Fibroblast of skin of left quadriceps (primary cell): ENCODE data around the gene DDX46.
"Not testable (repeated sequence)": the region's sequence is repeated elsewhere in the genome, so short reads cannot be mapped to it uniquely, and the experiment has no call there.

Source experiments
- DNase-seq, 2 experiments: peaks; one replicate each; pipeline ENCODE4 v3.0.0-alpha.2; 2013; ENCODE audit warnings: low read depth in 2 of 2

Gene DDX46, protein sequence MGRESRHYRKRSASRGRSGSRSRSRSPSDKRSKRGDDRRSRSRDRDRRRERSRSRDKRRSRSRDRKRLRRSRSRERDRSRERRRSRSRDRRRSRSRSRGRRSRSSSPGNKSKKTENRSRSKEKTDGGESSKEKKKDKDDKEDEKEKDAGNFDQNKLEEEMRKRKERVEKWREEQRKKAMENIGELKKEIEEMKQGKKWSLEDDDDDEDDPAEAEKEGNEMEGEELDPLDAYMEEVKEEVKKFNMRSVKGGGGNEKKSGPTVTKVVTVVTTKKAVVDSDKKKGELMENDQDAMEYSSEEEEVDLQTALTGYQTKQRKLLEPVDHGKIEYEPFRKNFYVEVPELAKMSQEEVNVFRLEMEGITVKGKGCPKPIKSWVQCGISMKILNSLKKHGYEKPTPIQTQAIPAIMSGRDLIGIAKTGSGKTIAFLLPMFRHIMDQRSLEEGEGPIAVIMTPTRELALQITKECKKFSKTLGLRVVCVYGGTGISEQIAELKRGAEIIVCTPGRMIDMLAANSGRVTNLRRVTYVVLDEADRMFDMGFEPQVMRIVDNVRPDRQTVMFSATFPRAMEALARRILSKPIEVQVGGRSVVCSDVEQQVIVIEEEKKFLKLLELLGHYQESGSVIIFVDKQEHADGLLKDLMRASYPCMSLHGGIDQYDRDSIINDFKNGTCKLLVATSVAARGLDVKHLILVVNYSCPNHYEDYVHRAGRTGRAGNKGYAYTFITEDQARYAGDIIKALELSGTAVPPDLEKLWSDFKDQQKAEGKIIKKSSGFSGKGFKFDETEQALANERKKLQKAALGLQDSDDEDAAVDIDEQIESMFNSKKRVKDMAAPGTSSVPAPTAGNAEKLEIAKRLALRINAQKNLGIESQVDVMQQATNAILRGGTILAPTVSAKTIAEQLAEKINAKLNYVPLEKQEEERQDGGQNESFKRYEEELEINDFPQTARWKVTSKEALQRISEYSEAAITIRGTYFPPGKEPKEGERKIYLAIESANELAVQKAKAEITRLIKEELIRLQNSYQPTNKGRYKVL

DNA sequence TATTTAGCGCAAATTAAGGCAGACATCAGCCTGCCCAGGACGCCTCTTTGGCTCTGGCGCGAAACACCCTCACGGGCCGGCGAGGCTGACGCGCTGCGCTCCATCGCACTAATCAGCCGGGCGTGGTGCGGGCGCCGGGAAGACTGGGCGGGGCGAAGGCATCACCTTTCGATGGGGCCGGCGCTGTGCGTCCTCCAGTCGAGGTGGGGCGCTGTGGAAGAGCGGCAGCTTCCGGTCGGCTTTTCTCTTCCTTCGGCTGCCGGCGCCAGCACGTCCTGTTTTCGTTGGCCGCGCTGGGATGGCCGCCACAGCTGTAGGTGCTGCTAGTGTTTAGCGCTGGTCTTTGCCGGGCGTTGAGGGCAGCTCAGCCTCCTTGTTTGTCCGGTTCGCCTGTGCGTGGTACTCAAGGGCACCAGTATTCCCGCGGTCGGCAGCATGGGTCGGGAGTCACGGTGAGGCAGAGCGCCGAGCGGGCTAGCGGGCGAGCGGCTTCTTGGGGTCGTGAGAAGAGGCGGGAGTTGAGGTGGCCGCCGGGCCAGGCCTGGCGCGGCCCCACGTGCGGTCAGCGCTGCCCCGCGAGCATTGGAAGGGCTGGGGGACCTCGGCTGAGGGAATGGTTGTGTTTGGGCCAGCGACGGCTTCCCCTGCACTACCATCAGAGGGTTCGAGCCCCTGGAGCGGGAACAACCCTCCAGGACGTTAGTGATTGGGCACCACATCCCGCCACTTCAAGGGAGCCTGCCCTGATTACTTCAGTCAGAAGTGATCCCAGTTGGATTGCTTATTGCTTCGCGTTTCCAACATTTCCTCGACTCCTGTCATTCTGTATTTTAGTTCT lies at the start of gene DDX46:
DDX46 (plus strand) TSS at position 276 of the 838 bp plus-strand sequence; CDS start at position 436, 160 bp downstream.
- peak; percentile 76 to 80 for DNase-seq

DNA sequence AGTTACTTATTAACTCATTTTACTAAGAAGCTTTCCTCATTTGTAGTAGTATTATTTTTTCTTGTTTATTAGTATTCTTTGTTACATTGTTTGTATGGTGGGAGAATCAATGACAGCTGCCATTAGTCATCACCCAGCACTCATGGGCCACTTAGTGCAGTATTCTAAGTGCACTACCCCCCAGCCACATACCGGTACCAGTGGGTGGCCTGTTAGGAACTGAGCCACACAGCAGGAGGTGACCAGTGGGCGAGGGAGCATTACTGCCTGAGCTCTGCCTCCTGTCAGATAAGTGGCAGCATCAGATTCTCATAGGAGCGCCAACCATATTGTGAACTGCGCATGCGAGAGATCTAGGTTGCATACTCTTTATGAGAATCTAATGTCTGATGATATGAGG lies 44.5 kb upstream of the DDX46 start:
- DNase-seq, result no peak

DNA sequence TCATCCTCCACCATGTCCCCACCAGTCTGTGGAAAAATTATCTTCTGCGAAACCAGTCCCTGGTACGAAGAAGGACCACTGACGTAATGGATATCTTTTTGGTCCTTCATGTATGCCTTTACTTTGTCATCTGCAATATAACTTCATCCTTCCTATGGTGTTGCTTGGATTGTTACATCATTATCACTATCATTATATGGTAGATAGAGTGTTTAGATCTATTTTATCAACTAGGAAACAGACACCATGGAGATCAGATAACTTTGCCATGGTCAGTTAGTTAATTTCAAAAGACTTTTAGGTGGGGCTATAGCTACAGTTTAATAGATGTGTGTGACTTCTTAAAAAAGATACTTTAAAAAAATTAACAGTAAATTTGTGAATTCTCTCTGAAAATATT lies 44.0 kb upstream of the DDX46 start:
- no peak for DNase-seq

DNA sequence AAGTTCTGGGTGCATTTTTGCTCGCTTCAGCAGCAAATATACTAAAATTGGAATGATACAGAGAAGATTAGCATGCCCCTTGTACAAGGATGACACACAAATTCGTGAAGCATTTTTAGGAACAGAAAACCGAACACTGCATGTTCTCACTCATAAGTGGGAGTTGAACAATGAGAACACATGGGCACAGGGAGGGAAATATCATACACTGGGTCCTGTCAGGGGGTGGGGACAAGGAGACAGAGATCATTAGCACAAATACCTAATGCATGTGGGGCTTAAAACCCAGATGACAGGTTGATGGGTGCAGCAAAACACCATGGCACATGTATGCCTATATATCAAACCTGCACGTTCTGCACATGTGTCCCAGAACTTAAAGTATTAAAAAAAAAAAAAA lies 43.1 kb upstream of the DDX46 start:
- not testable (repeated sequence) for DNase-seq

DNA sequence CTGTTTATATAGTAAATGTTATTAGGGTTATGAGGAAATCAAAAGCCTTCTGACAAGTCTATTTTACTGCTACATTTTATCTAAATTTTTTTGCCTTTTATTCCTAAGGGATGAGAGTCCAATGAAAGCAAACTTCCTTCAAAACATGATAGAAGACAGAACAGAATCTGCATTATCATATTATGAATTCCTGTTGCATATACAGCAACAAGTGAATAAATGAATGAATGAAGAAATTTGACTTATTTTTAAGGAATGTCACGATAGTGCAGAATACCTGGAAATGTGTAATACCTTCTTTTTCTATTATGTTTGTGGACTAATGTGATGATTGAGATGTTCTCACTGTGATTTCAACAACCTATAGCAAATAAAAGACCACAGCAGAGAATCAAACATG lies 33.7 kb upstream of the DDX46 start:
- DNase-seq, result no peak

DNA sequence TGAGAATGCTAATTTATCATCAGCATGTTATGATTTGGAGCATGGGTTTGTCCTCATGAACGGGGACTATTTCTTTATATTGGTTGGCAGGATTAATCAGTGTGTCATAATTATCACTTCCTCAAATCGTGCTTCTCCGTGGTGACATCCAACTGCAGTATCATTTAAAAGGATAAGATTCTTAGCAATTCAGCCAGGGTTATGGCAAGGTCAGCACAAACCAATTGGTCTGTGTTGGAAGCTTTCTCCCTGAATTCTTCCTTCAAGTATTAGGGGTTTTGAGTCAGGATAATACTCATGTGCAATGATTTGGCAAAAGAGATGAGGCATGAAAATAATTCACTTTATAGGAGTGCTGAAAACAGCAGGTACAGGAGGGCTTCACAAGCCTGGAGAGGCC lies 25.8 kb upstream of the DDX46 start:
- DNase-seq, result no peak

DNA sequence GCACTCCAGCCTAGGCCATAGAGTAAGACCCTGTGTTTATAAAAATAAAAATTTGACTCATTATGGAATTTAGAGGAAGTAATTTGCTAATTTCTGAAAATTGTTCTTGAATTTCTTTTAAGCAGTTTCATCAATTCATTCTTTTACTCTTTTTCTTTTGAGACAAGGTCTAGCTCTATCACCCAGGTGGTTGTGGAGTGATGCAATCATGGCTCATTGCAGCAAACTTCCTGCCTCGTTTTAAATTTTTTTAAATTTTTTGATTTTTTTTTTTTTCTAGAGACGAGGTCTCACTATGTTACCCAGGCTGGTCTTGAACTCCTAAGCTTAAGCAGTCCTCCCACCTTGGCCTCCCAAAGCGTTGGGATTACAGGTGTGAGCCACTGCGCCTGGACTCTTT lies 23.3 kb upstream of the DDX46 start:
- no peak for DNase-seq

DNA sequence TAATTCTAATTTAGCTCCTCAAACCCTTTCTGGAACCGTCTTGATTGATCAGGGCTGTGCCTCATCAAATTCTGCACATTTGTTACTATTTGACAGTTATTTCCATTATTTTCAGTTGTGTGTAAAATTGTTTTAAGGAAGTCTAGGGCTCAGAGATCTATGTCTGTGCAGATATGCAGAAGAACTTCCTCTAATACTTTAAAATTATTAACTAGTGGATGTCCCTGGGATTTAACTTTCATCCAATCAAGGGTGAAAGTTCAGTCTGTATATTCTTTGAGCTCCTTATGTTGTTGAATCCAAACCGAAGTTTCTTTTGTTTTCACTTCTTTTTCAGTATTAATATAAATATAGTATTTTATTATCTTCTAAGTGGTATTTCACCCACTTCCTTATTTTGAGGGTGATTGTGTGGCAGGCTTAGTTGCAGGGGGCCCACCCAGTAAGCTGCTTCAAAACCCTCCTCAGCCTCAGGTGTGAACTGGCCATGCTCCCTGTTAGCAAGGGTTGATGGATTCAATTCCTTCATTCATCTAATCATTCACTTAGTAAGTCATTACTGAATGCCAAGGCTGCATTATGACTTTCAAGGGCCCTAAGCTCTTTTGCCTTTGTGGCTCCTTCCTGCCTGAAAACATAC lies 22.3 kb upstream of the DDX46 start:
- DNase-seq, result no peak

DNA sequence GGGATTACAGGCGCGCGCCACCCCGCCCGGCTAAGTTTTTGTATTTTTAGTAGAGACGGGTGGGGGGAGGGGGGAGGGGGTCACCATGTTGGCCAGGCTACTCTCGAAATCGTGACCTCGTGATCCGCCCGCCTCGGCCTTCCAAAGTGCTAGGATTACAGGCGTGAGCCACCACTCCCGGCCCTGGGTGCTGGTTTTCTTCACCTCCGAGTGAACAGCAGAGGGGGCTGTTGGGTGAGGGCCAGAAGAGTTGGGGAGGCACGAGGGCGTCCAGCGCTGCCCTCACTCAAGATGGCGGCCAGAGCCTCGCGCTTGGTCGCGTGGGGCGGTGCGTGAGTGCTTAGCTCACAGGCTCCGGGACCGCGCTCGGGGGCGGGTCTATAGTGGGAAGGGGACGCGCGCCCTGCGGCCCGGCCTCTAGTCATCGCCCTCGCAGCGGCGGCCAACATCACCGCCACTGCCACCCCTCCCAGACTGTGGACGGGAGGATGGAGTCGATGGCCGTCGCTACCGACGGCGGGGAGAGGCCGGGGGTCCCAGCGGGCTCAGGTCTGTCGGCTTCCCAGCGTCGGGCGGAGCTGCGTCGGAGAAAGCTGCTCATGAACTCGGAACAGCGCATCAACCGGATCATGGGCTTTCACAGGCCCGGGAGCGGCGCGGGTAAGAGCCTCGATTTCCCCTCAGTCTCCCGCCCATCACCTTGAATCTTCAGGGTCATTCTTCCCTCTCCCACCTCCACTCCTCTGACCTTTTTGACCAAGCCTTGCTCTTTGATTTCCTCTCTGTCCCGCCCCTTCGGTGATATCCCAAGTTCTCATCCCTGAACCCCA lies 20.2 kb upstream of the DDX46 start, which contains the start of gene CAMLG:
CAMLG (plus strand) TSS at position 416 of the 830 bp plus-strand sequence; CDS start at position 489, 73 bp downstream.
- peak; percentile 94 to 95 for DNase-seq

DNA sequence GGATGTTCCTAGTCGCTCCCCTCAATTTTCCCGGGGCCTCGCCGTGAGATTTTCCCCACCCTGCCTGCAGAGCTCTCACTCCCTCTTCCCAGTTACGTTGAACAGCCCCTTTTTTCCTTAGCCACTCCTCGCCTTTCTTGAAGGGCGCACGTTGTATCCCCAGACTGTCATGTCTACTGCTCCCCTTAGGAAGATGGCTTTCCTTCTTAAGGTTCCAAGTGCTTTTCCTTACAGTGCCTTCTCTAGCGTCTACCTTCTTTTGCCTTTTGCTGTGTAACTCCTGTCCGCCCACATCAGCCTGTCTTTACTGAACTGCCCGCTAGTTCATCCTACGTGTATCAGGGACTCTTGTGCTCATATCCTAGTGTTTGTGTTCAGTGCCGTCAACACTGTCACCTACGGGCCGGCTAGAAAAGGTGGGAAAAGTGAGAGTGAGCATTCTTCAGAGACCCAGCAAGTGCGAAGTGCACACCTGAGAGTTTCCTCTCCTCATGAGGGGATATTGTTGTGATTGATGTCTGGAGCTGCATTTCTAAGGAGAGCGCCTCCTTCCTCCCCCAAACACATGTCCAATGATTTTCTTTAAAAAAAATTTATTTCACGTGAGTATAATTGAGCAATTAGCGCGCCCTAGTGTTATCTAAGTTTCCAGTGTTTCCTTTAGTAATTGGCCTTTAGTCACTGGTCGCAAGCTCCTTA lies 19.5 kb upstream of the DDX46 start:
- DNase-seq, result no peak

DNA sequence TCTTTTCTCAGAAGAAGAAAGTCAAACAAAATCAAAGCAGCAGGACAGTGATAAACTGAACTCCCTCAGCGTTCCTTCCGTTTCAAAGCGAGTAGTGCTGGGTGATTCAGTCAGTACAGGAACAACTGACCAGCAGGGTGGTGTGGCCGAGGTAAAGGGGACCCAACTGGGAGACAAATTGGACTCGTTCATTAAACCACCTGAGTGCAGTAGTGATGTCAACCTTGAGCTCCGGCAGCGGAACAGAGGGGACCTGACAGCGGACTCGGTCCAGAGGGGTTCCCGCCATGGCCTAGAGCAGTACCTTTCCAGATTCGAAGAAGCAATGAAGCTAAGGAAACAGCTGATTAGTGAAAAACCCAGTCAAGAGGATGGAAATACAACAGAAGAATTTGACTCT lies 17.5 kb upstream of the DDX46 start:
- DNase-seq, result no peak

DNA sequence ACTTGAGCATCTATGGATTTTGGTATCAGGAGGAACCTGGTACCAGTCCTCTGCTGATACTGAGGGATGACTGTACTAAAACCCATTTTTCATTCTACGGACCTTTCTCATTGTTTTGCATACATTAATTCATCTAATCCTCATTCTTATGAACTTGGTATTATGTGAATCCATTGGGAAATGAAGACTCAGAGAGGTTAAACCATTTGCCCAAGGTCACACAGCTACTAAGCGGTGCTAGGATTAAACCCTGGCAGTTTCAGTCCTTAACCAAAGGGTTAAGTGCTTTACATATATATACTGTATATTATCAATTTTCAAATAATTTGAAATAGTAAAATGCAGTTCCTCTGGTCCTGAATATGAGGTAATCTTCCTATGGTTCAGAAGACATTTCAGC lies 16.4 kb upstream of the DDX46 start:
- DNase-seq, result no peak

DNA sequence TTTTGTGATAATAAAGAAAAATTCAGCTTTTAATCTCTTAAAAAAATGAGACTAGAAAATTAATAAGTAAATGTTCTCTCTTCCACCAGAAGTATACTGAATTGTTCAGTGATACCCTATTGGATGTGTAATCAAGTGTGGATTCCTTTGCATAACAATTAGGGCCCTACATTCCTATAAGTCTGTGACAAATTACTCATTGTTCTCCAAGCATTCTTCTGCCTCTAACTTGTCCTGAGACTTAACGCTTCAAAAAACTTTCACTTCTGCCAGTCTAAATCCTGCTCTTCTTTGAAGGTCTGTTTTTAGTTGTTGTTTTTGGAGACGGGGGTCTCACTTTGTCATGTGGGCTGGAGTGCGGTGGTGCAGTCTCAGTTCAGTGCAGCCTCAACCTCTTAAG lies 9.2 kb upstream of the DDX46 start:
- no peak for DNase-seq

DNA sequence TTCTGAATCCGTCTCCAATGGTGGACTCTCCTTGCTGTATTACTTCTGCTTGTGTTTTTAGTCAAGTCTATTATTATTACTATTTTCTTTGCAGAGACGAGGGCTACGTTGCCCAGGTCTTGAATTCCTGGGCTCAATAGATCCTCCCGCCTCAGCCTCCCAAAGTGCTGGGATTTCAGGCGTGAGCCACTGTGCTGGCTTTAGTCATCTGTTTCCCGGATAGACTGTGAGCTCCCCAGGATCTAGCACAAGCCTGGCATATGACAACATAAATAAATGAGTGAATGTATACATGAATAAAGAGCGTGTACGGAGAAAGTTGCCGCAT lies 439 bp upstream of the DDX46 start:
- no peak for DNase-seq

DNA sequence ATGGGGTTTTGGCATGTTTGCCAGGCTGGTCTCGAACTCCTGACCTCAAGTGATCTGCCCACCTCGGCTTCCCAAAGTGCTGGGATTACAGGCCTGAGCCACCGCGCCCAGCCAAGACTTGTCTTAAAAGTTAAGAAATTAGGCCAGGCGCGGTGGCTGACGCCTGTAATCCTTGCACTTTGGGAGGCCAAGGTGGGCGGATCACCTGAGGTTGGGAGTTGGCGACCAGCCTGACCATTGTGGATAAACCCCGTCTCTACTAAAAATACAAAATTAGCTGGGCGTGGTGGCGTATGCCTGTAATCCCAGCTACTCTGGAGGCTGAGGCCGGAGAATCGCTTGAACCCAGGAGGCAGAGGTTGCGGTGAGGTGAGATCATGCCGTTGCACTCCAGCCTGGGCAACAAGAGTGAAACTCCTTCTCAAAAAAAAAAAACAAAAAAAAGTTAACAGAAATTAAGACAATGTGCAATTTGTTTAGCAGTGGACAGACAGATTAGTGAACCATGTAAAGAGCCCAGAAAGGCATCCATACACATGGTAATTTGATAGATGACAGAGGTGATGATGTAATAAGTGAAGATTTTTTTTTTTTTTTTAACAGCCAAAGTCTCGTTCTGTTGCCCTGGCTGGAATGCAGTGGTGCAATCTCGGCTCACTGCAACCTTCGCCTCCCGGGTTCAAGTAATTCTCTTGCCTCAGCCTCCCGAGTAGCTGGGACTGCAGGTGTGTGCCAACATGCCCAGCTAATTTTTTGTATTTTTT lies 9.1 kb downstream of the DDX46 start:
- DNase-seq, result not testable (repeated sequence)

DNA sequence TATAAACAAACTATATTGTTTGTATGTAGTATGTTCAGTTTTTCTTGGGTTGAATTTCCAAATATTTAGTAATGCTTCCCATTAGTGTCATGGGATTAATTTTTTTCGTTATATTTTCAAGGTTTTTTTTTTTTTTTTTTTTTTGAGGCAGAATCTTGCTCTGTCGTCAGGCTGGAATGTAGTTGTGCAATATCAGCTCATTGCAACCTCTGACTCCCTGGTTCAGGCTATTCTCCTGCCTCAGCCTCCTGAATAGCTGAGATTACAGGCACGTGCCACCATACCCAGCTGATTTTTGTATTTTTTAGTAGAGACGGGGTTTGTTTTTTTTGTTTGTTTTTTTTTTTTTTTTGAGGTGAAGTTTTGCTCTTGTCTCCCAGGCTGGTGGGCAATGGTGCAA lies 10.6 kb downstream of the DDX46 start:
- DNase-seq, result peak; percentile 17 to 22

DNA sequence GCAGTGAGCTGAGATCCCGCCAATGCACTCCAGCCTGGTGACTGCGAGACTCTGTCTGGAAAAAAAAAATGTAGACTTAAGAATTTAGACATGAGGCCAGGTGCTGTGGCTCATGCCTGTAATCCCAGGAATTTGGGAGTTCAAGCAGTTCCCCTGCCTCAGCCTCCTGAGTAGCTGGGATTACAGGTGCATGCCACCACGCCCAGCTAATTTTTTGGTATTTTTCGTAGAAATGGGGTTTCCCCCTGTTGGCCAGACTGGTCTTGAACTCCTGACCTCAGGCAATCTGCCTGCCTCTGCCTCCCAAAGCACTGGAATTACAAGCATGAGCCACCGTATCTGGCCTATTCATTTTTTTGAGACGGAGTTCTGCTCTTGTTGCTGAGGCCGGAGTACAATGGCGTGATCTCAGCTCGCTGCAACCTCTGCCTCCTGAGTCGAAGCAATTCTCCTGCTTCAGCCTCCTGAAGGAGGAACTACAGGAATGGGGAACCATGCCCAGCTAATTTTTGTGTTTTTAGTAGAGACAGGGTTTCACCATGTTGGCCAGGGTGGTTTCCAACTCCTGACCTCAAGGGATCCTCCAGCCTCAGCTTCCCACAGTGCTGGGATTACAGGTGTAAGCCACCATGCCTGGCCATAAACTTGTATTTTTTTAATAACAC lies 14.0 kb downstream of the DDX46 start:
- no peak for DNase-seq

DNA sequence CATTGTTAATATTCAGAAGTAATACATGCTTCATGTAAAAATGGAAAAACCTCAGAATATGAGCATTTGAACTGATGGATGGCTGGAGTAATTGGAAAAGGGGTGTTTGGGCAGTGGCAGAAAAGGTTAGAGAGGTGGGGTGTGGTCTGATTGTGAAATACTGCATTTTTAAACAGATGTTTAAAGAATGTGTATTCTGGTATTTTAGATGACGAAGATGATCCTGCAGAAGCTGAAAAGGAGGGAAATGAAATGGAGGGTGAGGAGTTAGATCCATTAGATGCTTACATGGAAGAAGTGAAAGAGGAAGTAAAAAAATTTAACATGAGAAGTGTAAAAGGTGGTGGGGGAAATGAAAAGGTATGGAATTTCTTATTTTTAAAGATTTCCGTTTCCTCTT lies 18.8 kb downstream of the DDX46 start:
- DNase-seq, result no peak
